Activated B cell treated with CpG ODN at 0.5 μM for 24 hours (primary cell): ENCODE data around the gene BTF3L4. TPM values are rescaled to one million over a fixed set of nuclear protein-coding genes. Genes with fewer than 3 reads are reported as not detected.

Experiments used
- ATAC-seq: fragments of 200-7000 bp; cut with Tn5 transposase; one replicate; pipeline ENCODE4 v1.10.0; 2021; ENCODE audit warnings: low read depth, mild to moderate bottlenecking, moderate library complexity
- CTCF ChIA-PET: fragments of 350-600 bp; sonication (Branson Sonifier 250); formaldehyde crosslinking; loops from one replicate; lab custom pipeline; 2021; ENCODE audit warnings: antibody characterized with exemption; lab: Charles Lee
- POLR2A ChIA-PET: fragments of 350-600 bp; sonication (Branson Sonifier 250); formaldehyde crosslinking; loops from one replicate; lab custom pipeline; 2021; ENCODE audit warnings: antibody characterized with exemption; lab: Charles Lee
- DNase-seq: peaks from one replicate; pipeline ENCODE4 v3.0.0; 2022
- H3K27ac Mint-ChIP-seq: one replicate; pipeline ENCODE4 v1.8.0; 2020; ENCODE audit warnings: mixed read lengths
- H3K27me3 Mint-ChIP-seq: one replicate; pipeline ENCODE4 v1.8.0; 2021; ENCODE audit warnings: mixed read lengths
- H3K36me3 Mint-ChIP-seq: one replicate; pipeline ENCODE4 v1.8.0; 2021; ENCODE audit warnings: low read depth, mixed read lengths
- H3K4me1 Mint-ChIP-seq: one replicate; pipeline ENCODE4 v1.8.0; 2021; ENCODE audit warnings: mixed read lengths
- H3K4me3 Mint-ChIP-seq: one replicate; pipeline ENCODE4 v1.8.0; 2020; ENCODE audit warnings: mild to moderate bottlenecking, mixed read lengths
- H3K9me3 Mint-ChIP-seq: one replicate; pipeline ENCODE4 v1.8.0; 2020; ENCODE audit warnings: mixed read lengths
- CTCF ChIP-seq: fragments of 200-600 bp; IDR thresholded peaks from one replicate; pipeline ENCODE4 v1.8.0; 2022; ENCODE audit warnings: antibody characterized with exemption, mild to moderate bottlenecking
- intact Hi-C: fragments of 100-400 bp; cut with micrococcal nuclease; formaldehyde crosslinking; loops from one replicate; pipeline ENCODE4 v1.15.1; 2024
- total RNA-seq: library from RNA; stranded (reverse); gene quantifications from 2 replicates; pipeline ENCODE4 v1.2.3, GENCODE V29; 2022

BTF3L4 gene
- total RNA-seq, 1 donor from 2014 or later = 36.2 TPM

DNA sequence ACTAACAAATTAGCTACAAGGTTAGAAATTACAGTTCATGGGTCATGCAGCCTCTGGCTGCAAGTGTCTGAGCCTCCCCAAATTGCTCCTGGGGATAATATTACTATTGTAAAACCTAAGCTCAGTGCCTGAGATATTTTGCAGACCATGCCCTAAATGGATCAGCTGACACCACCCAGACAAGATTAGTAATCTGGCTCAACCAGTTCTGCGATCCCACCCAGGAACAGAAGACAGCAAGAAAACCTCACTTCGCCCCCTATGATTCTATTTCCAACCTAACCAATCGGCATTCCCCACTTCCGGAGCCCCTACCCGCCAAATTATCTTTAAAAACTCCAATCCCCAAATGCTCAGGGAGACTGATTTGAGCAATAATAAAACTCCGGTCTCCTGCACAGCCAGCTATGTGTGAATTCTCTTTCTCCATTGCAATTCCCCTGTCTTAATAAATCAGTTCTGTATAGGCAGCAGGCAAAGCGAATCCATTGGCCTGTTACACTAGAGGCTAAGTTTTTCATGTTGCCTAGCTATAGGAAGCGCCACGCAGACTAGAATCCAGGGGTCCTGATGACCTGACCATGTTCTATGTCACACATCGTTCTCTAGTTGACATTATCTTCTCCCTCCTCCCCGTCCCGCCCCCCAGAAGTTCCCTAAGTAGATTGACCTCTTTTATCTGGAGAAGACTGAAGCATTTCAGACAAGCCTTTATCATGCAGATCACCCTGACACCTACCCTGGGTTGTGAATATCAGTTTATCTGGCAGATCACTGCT is 63.4 kb downstream of the BTF3L4 start:
- Mint-ChIP-seq H3K4me3 (no peak overlapping the region), H3K27me3 (peaks cover 8% of the 10 kb centered on the region), H3K9me3 (no peaks in the 10 kb centered on the region), H3K36me3 (no peaks in the 10 kb centered on the region), H3K27ac (no peak overlapping the region), H3K4me1 (no peaks in the 10 kb centered on the region)
- intact Hi-C loops = no loop called here
- no peak for DNase-seq
- no peak for ATAC-seq
- CTCF ChIA-PET = no interaction called here
- POLR2A ChIA-PET = no interaction called here
- no peak for TF ChIP-seq CTCF

DNA sequence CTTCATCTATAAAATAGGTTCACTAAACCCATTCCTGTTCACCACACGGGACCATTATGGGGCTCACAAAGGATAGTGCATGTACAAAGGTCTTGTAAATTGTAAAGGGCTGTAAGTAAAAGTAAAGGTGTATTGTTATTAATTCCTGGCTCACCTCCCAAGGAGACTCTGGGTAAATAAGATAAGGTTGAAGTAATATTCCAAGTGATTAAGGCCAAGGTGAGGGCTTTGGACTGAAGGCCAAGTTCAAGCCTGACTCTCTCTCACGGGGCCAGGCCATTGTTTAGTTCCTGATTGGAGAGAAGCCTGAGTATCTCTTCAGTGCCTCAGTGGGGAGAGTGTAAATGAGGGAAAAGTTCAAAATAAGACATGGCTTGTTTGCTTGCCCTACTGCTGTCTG is 66.3 kb downstream of the BTF3L4 start:
- intact Hi-C loops = no loop called here
- no peak for TF ChIP-seq CTCF
- ChIA-PET POLR2A (no interaction called here), CTCF (no interaction called here)
- no peak overlapping the region for H3K4me3 Mint-ChIP-seq
- ATAC-seq (no peak), DNase-seq (no peak)
- H3K4me1 Mint-ChIP-seq = peaks cover 4% of the 10 kb centered on the region
- H3K9me3 Mint-ChIP-seq = no peaks in the 10 kb centered on the region
- peaks cover 18% of the 10 kb centered on the region for H3K27me3 Mint-ChIP-seq
- H3K36me3 Mint-ChIP-seq = no peaks in the 10 kb centered on the region
- H3K27ac Mint-ChIP-seq = no peak overlapping the region

DNA sequence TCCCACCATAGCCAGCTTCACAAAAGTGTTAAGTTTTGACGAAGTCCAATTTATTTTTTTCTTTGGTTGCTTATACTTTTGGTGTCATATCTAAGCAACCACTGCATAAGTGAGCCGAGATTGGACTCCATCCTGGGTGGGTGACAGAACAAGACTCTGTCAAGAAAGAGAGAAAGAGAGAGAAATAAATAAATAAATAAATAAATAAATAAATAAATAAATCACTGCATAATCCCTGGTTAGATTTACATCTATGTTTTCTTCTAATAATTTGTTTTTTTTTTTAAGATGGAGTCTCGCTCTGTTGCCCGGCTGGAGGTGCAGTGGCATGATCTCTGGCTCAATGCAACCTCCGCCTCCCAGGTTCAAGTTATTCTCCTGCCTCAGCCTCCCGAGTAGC is 67.5 kb downstream of the BTF3L4 start:
- TF ChIP-seq CTCF = no peak
- Mint-ChIP-seq H3K27me3 (peaks cover 19% of the 10 kb centered on the region), H3K36me3 (no peaks in the 10 kb centered on the region), H3K4me1 (peaks cover 4% of the 10 kb centered on the region), H3K4me3 (no peak overlapping the region), H3K9me3 (no peaks in the 10 kb centered on the region), H3K27ac (no peak overlapping the region)
- no peak for ATAC-seq
- CTCF ChIA-PET = no interaction called here
- intact Hi-C loops = no loop called here
- DNase-seq = no peak
- POLR2A ChIA-PET = no interaction called here

DNA sequence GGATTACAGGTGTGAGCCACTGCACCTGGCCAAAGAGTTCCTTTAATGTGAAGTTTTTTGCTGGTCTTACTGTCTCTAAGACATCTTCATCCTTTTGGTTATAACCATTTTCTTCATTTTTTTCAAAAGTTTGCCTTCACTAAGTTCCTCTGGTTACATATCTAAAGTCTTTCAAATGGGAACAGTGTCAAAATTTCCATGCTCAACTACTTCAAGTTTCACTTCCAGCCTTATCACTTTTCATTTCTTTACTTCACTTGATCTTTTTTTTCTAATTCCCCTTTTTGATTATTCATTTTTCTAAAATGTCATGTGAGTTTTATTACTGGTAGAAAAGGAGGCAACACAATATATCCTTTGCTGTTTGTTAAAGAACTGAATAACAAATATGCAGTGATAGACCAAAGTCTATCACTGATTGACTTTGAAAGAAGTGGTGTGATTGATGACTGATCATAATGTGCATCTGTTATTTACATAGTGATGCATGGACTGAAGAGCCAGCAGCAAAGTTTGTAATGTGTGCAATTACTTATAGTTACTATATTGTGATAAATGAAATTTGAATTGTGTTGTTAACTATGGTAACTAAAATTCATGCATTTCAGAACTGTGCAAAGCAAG is 69.8 kb downstream of the BTF3L4 start:
- H3K9me3 Mint-ChIP-seq = no peaks in the 10 kb centered on the region
- CTCF ChIA-PET = interaction anchor here (2.0 kb wide), 1 partner anchor 168 kb away, joined by 5 read pairs; no protein-coding TSS in a partner anchor
- no peak for TF ChIP-seq CTCF
- POLR2A ChIA-PET = no interaction called here
- H3K27ac Mint-ChIP-seq = no peak overlapping the region
- no peaks in the 10 kb centered on the region for H3K36me3 Mint-ChIP-seq
- H3K4me3 Mint-ChIP-seq = no peak overlapping the region
- intact Hi-C loops = loop anchor here (5.0 kb wide), 2 partner anchors 541 to 1056 kb away; no protein-coding TSS in a partner anchor
- DNase-seq (no peak), ATAC-seq (no peak)
- H3K27me3 Mint-ChIP-seq = peaks cover 21% of the 10 kb centered on the region
- H3K4me1 Mint-ChIP-seq = peaks cover 4% of the 10 kb centered on the region
